GM19240 (cell line): ENCODE data around the gene ADAM8.

Experiments used
- DNase-seq: peaks from one replicate; pipeline ENCODE4 v3.0.0; 2011; ENCODE audit warnings: low spot score; ENCODE audit not compliant: insufficient read length

Gene ADAM8

GRCh38 chr10:133212853-133213494 lies 63.7 kb downstream of the ADAM8 start:
- no peak for DNase-seq
